ENCODE measurements around the gene DPP4. TPM values are rescaled to one million over a fixed set of nuclear protein-coding genes. Genes with fewer than 3 reads are reported as not detected.
A peak's percentile ranks its signal among the peaks of the same experiment; 100 is the strongest.

The DPP4 gene
- total and polyA plus RNA-seq, 2 of the 13 experiments (the other 11 are each of a cell fraction or from before 2014, with no cell fraction given) = 39.4 to 109 TPM

DNA sequence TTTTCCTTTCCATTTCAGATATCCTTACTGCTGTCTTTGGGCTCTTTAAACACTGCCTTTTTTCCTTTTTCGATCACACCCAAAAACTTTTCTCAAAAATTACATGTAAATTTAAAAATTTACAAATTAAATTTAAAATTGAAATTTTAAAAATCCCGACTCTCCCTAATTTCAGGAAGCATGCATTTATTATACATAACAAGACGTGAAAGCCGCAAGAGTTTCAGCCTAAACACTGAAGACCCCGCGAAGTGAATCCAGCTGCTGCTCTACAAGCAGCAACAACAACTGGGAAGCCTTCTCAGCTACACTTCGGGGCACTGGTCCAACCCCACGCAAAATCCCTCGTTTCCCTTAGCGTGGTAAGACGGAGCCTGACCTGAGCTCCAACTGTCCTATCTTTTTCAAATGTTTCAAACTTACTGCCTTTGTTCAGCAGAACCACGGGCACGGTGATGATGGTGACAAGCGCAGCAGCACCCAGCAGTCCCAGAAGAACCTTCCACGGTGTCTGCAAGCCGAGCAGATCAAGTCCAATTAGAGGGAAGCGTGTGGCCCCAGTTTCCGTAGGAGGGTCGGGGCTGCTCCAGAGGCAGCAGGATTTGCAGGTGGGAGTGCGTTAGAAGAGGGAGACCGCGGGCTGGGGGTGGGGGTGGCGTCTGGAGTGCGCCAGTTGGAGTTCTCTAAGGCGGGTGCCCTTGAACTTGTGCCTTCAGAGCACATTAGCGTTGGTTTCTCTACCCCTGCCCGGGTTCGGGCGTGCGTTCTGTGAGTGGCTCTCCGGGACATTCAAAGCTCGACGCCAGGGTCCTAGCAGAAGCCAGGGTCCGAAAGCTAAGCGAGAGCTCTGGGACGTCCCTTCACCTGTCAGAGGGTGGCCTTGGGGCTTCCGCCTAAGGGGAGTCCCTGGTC, 783 bp downstream of the DPP4 start (continued):
- TF ChIP-seq, protein P1, sequence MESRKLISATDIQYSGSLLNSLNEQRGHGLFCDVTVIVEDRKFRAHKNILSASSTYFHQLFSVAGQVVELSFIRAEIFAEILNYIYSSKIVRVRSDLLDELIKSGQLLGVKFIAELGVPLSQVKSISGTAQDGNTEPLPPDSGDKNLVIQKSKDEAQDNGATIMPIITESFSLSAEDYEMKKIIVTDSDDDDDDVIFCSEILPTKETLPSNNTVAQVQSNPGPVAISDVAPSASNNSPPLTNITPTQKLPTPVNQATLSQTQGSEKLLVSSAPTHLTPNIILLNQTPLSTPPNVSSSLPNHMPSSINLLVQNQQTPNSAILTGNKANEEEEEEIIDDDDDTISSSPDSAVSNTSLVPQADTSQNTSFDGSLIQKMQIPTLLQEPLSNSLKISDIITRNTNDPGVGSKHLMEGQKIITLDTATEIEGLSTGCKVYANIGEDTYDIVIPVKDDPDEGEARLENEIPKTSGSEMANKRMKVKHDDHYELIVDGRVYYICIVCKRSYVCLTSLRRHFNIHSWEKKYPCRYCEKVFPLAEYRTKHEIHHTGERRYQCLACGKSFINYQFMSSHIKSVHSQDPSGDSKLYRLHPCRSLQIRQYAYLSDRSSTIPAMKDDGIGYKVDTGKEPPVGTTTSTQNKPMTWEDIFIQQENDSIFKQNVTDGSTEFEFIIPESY (CRISPR knock-in tag; IDR thresholded peaks at IDR 0.05) = no peak
- TF ChIP-seq ZNF782 (CRISPR knock-in tag; IDR thresholded peaks at IDR 0.05; ENCODE audit: borderline replicate concordance) (peak; percentile 70; the same call in 1 of the 2 replicates), SOX5 (CRISPR knock-in tag; IDR thresholded peaks at IDR 0.05; ENCODE audit: borderline replicate concordance) (no peak), PLRG1 (conservative IDR thresholded peaks at IDR 0.05) (no peak), ZNF510 (CRISPR knock-in tag; IDR thresholded peaks at IDR 0.05; ENCODE audit: low read depth) (no peak), SAP130 (CRISPR knock-in tag; IDR thresholded peaks at IDR 0.05; ENCODE audit: low read depth) (no peak; the same call in 1 of the 2 replicates), AGO1 (IDR thresholded peaks at IDR 0.05; ENCODE audit: low read depth, low read length, poor library complexity, severe bottlenecking) (no peak), ZBTB7B (CRISPR knock-in tag; IDR thresholded peaks at IDR 0.05) (no peak), KAT8 (CRISPR knock-in tag; IDR thresholded peaks at IDR 0.05) (no peak; the same call in 1 of the 2 replicates), KLF11 (CRISPR knock-in tag; IDR thresholded peaks at IDR 0.05) (no peak), ZNF354B (CRISPR knock-in tag; IDR thresholded peaks at IDR 0.05) (no peak; the same call in 1 of the 2 replicates), MZF1 (CRISPR knock-in tag; IDR thresholded peaks at IDR 0.05; ENCODE audit: borderline replicate concordance) (no peak), ARNT2 (CRISPR knock-in tag; IDR thresholded peaks at IDR 0.05; ENCODE audit: low read depth) (no peak), FOXO1 (CRISPR knock-in tag; IDR thresholded peaks at IDR 0.05) (no peak), ZFP90 (CRISPR knock-in tag; IDR thresholded peaks at IDR 0.05; ENCODE audit: borderline replicate concordance) (no peak), ZNF337 (CRISPR knock-in tag; IDR thresholded peaks at IDR 0.05; ENCODE audit: borderline replicate concordance, low read depth) (no peak), ZSCAN29 (CRISPR knock-in tag; conservative IDR thresholded peaks at IDR 0.05) (peak; percentile 67; the same call in 1 of the 2 replicates), ZNF292 (CRISPR knock-in tag; IDR thresholded peaks at IDR 0.05; ENCODE audit: borderline replicate concordance, low read depth) (peak; percentile 94; the same call in 1 of the 2 replicates), ZNF761 (CRISPR knock-in tag; conservative IDR thresholded peaks at IDR 0.05) (peak; percentile 25; the same call in 1 of the 2 replicates)
- TF ChIP-seq, protein P2, sequence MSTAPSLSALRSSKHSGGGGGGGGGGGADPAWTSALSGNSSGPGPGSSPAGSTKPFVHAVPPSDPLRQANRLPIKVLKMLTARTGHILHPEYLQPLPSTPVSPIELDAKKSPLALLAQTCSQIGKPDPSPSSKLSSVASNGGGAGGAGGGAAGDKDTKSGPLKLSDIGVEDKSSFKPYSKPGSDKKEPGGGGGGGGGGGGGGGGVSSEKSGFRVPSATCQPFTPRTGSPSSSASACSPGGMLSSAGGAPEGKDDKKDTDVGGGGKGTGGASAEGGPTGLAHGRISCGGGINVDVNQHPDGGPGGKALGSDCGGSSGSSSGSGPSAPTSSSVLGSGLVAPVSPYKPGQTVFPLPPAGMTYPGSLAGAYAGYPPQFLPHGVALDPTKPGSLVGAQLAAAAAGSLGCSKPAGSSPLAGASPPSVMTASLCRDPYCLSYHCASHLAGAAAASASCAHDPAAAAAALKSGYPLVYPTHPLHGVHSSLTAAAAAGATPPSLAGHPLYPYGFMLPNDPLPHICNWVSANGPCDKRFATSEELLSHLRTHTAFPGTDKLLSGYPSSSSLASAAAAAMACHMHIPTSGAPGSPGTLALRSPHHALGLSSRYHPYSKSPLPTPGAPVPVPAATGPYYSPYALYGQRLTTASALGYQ (CRISPR knock-in tag; IDR thresholded peaks at IDR 0.05) = no peak
- TF ChIP-seq, protein P3, sequence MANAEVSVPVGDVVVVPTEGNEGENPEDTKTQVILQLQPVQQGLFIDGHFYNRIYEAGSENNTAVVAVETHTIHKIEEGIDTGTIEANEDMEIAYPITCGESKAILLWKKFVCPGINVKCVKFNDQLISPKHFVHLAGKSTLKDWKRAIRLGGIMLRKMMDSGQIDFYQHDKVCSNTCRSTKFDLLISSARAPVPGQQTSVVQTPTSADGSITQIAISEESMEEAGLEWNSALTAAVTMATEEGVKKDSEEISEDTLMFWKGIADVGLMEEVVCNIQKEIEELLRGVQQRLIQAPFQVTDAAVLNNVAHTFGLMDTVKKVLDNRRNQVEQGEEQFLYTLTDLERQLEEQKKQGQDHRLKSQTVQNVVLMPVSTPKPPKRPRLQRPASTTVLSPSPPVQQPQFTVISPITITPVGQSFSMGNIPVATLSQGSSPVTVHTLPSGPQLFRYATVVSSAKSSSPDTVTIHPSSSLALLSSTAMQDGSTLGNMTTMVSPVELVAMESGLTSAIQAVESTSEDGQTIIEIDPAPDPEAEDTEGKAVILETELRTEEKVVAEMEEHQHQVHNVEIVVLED (CRISPR knock-in tag; IDR thresholded peaks at IDR 0.05; ENCODE audit: borderline replicate concordance) = peak; percentile 40; the same call in 1 of the 2 replicates
- TF ChIP-seq, protein P4, sequence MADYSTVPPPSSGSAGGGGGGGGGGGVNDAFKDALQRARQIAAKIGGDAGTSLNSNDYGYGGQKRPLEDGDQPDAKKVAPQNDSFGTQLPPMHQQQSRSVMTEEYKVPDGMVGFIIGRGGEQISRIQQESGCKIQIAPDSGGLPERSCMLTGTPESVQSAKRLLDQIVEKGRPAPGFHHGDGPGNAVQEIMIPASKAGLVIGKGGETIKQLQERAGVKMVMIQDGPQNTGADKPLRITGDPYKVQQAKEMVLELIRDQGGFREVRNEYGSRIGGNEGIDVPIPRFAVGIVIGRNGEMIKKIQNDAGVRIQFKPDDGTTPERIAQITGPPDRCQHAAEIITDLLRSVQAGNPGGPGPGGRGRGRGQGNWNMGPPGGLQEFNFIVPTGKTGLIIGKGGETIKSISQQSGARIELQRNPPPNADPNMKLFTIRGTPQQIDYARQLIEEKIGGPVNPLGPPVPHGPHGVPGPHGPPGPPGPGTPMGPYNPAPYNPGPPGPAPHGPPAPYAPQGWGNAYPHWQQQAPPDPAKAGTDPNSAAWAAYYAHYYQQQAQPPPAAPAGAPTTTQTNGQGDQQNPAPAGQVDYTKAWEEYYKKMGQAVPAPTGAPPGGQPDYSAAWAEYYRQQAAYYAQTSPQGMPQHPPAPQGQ (CRISPR knock-in tag; IDR thresholded peaks at IDR 0.05; ENCODE audit: borderline replicate concordance) = no peak
